ENCODE data around the gene CACYBP. TPM values are rescaled to one million over a fixed set of nuclear protein-coding genes. Genes with fewer than 3 reads are reported as not detected.

CACYBP gene
- total RNA-seq, 1 experiment from 2014 or later, result 202 TPM

DNA sequence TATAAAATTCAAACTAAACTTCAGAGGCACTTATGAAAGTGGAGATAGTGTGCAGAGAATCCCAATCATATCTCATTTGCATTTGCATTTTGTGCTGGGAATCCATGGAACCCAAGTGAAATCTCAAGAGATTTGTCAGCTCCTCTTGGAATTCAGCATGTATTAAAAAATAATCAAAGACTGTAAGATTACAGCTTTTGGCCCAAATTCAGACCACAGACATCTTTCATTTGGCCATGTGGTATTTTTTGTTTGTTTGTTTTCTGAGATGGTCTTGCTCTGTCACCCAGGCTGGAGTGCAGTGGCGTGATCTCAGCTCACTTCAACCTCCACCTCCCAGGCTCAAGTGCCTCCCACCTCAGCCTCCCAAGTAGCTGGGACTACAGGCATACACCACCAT is 3.8 kb upstream of the CACYBP start:
- no peak for DNase-seq
- H3K27me3 ChIP-seq (ENCODE audit: insufficient read depth, low read length), result no peaks in the 10 kb centered on the region
- H3K9me3 Mint-ChIP-seq, result no peaks in the 10 kb centered on the region
- H4K20me1 ChIP-seq (ENCODE audit: control insufficient read depth, insufficient read depth, insufficient read length), result no peaks in the 10 kb centered on the region
- no peaks in the 10 kb centered on the region for H3K79me1 ChIP-seq (ENCODE audit: insufficient read depth, low read depth, low read length, poor library complexity, severe bottlenecking)
- H3K36me3 Mint-ChIP-seq (ENCODE audit: insufficient read depth in 1 of 3, low read depth in 3 of 3), result peaks cover 3 to 25% (median 12%) of the 10 kb centered on the region in 3 experiments; a peak in 6 of 7 replicates
- H3K9me3 ChIP-seq (ENCODE audit: control insufficient read depth, low read depth, low read length), result no peaks in the 10 kb centered on the region
- H2BK20ac ChIP-seq (ENCODE audit: low read depth, low read length, poor library complexity, severe bottlenecking), result no peak overlapping the region
- H2BK15ac ChIP-seq (ENCODE audit: low read depth, low read length), result no peak overlapping the region
- H3K23me2 ChIP-seq (ENCODE audit: insufficient read length, low read depth, low read length, poor library complexity, severe bottlenecking), result peaks cover 5% of the 10 kb centered on the region
- no peak overlapping the region for H3T11ph ChIP-seq (ENCODE audit: low read length)
- TF ChIP-seq, protein P1, sequence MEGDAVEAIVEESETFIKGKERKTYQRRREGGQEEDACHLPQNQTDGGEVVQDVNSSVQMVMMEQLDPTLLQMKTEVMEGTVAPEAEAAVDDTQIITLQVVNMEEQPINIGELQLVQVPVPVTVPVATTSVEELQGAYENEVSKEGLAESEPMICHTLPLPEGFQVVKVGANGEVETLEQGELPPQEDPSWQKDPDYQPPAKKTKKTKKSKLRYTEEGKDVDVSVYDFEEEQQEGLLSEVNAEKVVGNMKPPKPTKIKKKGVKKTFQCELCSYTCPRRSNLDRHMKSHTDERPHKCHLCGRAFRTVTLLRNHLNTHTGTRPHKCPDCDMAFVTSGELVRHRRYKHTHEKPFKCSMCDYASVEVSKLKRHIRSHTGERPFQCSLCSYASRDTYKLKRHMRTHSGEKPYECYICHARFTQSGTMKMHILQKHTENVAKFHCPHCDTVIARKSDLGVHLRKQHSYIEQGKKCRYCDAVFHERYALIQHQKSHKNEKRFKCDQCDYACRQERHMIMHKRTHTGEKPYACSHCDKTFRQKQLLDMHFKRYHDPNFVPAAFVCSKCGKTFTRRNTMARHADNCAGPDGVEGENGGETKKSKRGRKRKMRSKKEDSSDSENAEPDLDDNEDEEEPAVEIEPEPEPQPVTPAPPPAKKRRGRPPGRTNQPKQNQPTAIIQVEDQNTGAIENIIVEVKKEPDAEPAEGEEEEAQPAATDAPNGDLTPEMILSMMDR (conservative IDR thresholded peaks at IDR 0.05), result no peak
- no peak overlapping the region for H3K9ac ChIP-seq (ENCODE audit: extremely low read depth, insufficient read length, low read length)
- H3K14ac ChIP-seq (ENCODE audit: insufficient read depth, low read length), result no peak overlapping the region
- H4K91ac ChIP-seq (ENCODE audit: insufficient read length, low read depth, low read length), result no peak overlapping the region
- H2AK5ac ChIP-seq (ENCODE audit: insufficient read length, low read length), result no peak overlapping the region
- no peak overlapping the region for H3K4me2 ChIP-seq (ENCODE audit: insufficient read depth, insufficient read length, low read length)
- no peak overlapping the region for H3K56ac ChIP-seq (ENCODE audit: insufficient read length, low read depth, low read length)
- no peak overlapping the region for H2BK120ac ChIP-seq (ENCODE audit: low read depth, low read length, poor library complexity, severe bottlenecking)
- H3K4me1 ChIP-seq (ENCODE audit: insufficient read depth, low read length), result no peaks in the 10 kb centered on the region
- H3K27me3 Mint-ChIP-seq (ENCODE audit: low read depth), result no peaks in the 10 kb centered on the region
- H3K79me2 ChIP-seq (ENCODE audit: insufficient read depth, low read length), result peaks cover 7% of the 10 kb centered on the region; the same call in 1 of the 2 replicates
- no peak overlapping the region for H4K8ac ChIP-seq (replicated peaks; ENCODE audit: insufficient read length, low read depth, low read length)
- no peak overlapping the region for H2BK5ac ChIP-seq (ENCODE audit: insufficient read length, low read length)
- no peak overlapping the region for H4K5ac ChIP-seq (ENCODE audit: insufficient read length, low read depth, low read length)
- no peak overlapping the region for H2BK12ac ChIP-seq (ENCODE audit: insufficient read length, low read depth, low read length)
- H3K4ac ChIP-seq (ENCODE audit: low read depth, low read length), result no peak overlapping the region
- H3K18ac ChIP-seq (ENCODE audit: insufficient read length, low read depth, low read length), result no peak overlapping the region
- no peak overlapping the region for H3K23ac ChIP-seq (ENCODE audit: insufficient read length, low read depth, low read length)
- peak overlapping the region in 1 of 3 experiments; percentile 81; a peak in 1 of 7 replicates for H3K27ac Mint-ChIP-seq
- no peak overlapping the region for H3K4me3 Mint-ChIP-seq
- no peak overlapping the region for H2AFZ ChIP-seq (ENCODE audit: low read length)
- WGBS (ENCODE audit: extremely low coverage, insufficient read length, low lambda C conversion rate), result no CpG with 5 or more reads among the region's 1 CpG
- peaks cover 10% of the 10 kb centered on the region in 2 experiments for H3K4me1 Mint-ChIP-seq
- no peak overlapping the region for H3K27ac ChIP-seq (ENCODE audit: insufficient read length, low read depth, low read length)

Measured in H9 (cell line).